ENCODE measurements around the gene CALML5. TPM values are rescaled to one million over a fixed set of nuclear protein-coding genes. Genes with fewer than 3 reads are reported as not detected.

Gene CALML5
- total and polyA plus RNA-seq, 4 donors: not detected

DNA sequence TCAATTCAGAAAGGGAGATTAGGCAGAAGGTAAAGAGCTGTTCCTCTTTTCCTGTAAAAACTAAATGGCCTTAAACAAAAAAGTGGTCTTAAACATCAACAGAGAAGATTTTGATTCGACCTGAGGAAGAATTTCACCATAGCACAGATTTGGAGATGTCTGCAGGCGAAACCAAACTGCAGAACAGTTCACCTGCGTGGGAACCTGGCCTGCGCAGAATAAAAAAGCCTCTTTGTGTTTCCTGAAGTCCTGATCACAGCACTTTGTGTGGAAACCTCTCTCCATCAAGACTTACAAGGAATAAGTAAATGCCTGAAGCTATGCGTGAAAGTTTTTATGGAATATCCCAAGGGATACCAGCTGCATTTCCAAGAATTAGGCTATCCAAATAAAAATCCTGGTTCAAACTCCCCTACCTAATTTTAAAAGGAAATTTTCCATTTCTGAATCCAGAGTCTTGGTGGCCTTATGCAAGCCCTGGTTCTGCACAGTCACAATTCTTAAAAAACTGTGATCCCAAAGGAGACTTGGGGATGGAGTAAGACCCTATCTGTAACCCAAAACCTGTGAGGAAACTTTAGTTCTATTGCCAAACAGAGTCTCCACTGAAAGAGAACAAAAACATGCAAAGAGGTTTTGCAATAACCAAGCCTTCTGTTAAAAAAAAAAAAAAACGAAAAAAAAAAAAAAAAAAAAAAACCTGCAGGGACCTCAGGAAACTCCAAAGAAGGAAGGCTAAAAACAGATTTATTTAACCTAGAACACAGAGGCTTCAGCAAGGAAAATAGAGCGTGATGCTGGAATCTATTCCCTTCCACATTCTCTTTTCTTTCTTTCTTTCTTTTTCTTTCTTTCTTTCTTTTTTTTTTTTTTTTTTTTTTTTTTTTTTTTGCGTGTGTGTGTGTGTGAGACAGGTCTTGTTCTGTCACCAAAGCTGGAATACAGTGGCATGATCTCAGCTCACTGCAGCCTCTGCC lies 35.8 kb upstream of the CALML5 start:
- Histone ChIP-seq H3K4me1 (ENCODE audit: control insufficient read depth in 1 of 2, insufficient read depth in 2 of 2, low read length in 2 of 2) (no peaks in the 10 kb centered on the region), H3K9me3 (ENCODE audit: control insufficient read depth, low read length) (no peaks in the 10 kb centered on the region), H3K4me3 (ENCODE audit: low read length in 2 of 2) (no peak overlapping the region), H3K36me3 (ENCODE audit: control insufficient read depth in 1 of 2, insufficient read depth in 2 of 2, low read length in 1 of 2) (no peaks in the 10 kb centered on the region), H3K27ac (ENCODE audit: low read depth in 1 of 2, low read length in 2 of 2) (peak overlapping the region; percentile 43 to 68), H3K27me3 (ENCODE audit: control insufficient read depth in 1 of 2, insufficient read depth in 2 of 2, low read length in 1 of 2) (no peaks in the 10 kb centered on the region)
- intact Hi-C loops (cut with DNase I): loop anchor here (5.0 kb wide), 2 partner anchors 68 to 73 kb away; no protein-coding TSS in a partner anchor
- DNase-seq: peak in 1 of 2 donors; percentile 15
- 12 to 16% methylated on average over 8 of the region's 8 CpGs for WGBS, 2 donors
- ATAC-seq (ENCODE audit: low FRiP score): peak; percentile 88

DNA sequence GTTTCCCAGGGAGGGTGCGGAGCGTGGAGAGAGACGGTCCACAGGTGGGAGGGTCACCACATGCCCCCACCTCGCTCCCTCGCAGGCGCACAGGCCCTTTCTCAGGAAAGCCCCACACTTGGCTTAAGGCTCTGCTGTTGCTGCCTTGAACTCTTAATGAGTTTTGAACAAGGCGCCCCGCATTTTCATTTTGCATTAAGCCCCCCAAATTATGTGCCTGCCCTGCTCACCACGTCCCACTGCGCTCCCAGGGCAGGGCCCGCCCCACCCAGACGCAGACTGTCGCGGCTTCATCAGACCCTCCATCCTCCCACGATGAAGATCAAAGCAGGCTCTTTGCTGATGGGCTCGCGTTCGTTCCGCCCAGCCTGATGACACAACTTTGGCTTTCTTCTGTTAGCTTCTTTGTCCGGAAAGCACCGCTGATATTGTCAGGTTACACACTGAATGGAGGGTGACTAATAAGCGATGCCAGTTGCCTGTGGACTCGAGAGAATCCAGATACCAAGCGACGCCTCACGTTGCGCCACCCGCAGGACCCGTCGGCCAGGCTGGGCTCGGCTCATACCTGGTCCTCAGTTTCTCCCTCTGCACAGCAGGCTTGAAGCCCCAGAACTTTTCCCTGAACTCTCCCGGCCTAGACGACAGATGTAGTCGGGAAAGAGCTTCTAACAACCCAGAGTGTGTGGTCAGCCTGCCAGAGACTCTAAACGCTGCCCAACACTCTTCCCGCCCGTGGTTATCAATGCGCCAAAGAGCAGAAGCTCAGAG lies 34.9 kb upstream of the CALML5 start:
- Histone ChIP-seq H3K27me3 (ENCODE audit: control insufficient read depth in 1 of 2, insufficient read depth in 2 of 2, low read length in 1 of 2) (no peaks in the 10 kb centered on the region), H3K9me3 (ENCODE audit: control insufficient read depth, low read length) (no peaks in the 10 kb centered on the region), H3K4me1 (ENCODE audit: control insufficient read depth in 1 of 2, insufficient read depth in 2 of 2, low read length in 2 of 2) (no peaks in the 10 kb centered on the region), H3K27ac (ENCODE audit: low read depth in 1 of 2, low read length in 2 of 2) (peak overlapping the region; percentile 66 to 68), H3K4me3 (ENCODE audit: low read length in 2 of 2) (no peak overlapping the region), H3K36me3 (ENCODE audit: control insufficient read depth in 1 of 2, insufficient read depth in 2 of 2, low read length in 1 of 2) (no peaks in the 10 kb centered on the region)
- DNase-seq (peak; percentile 52 to 79), ATAC-seq (ENCODE audit: low FRiP score) (peak; percentile 30)
- WGBS, 2 donors: 68 to 70% methylated on average over 38 of the region's 38 CpGs
- intact Hi-C loops (cut with DNase I): loop anchor here (5.0 kb wide), 2 partner anchors 67 to 72 kb away; no protein-coding TSS in a partner anchor

DNA sequence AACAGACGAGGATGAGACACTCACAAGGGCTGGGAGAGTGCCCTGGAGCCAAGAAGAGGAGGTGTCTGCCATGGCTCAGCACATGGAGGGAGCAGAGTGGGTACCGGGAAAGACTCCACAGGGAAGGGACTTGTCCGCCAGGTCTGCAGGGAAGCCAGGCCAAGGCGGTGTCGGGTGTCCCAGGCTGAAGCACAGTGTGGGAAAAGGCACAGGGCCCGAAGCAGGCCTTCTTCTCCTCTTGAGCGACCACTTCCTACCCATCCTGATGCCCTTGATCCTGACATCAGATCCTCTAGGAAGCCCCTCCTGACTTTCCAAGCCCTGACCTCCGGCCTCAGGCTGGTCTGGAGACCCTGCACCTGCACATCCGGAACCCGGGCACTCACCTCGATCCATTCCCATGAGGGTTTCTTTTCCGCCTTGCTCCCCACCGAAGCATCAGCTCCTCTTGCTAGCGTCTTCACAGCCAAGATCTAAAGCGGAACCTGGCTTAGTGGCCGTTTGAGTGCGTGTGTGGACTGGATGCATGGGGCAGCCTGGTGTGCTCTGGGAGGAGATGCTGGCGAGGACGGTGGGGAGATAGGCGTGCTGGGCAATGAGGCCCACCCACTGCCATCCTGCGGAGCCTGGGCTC lies 33.8 kb upstream of the CALML5 start:
- Histone ChIP-seq H3K27ac (ENCODE audit: low read depth in 1 of 2, low read length in 2 of 2) (no peak overlapping the region), H3K9me3 (ENCODE audit: control insufficient read depth, low read length) (no peaks in the 10 kb centered on the region), H3K4me1 (ENCODE audit: control insufficient read depth in 1 of 2, insufficient read depth in 2 of 2, low read length in 2 of 2) (no peaks in the 10 kb centered on the region), H3K36me3 (ENCODE audit: control insufficient read depth in 1 of 2, insufficient read depth in 2 of 2, low read length in 1 of 2) (no peaks in the 10 kb centered on the region), H3K4me3 (ENCODE audit: low read length in 2 of 2) (no peak overlapping the region), H3K27me3 (ENCODE audit: control insufficient read depth in 1 of 2, insufficient read depth in 2 of 2, low read length in 1 of 2) (no peaks in the 10 kb centered on the region)
- ATAC-seq (ENCODE audit: low FRiP score) (no peak), DNase-seq (peak; percentile 65 to 67)
- intact Hi-C loops (cut with DNase I): loop anchor here (5.0 kb wide), 2 partner anchors 66 to 71 kb away; no protein-coding TSS in a partner anchor
- WGBS, 2 donors: 74 to 75% methylated on average over 20 to 21 of the region's 21 CpGs

DNA sequence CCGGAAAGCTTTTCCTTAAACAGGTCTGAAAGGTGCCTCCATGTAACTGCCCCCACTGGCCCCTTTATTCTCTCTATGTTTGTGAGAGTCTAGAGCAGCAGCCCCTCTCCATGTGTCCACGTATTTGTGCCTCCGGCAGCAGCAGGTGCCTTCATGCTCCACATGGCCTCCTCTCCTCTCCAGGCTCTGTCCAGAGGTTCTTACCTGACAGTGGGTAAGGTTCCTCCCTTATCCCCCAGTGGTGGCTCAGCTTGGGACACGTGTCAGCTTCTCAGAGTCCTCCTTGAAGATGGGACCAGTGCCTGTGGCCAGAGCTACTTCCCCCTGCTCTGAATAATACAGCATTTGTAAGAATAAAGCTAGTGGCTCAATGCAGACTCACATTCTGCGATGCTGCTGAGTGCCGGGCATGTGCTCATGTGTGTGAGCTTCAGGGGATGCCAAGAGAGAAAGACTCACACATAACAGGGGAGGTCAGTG lies 33.3 kb upstream of the CALML5 start:
- Histone ChIP-seq H3K4me3 (ENCODE audit: low read length in 2 of 2) (no peak overlapping the region), H3K27ac (ENCODE audit: low read depth in 1 of 2, low read length in 2 of 2) (no peak overlapping the region), H3K4me1 (ENCODE audit: control insufficient read depth in 1 of 2, insufficient read depth in 2 of 2, low read length in 2 of 2) (no peaks in the 10 kb centered on the region), H3K36me3 (ENCODE audit: control insufficient read depth in 1 of 2, insufficient read depth in 2 of 2, low read length in 1 of 2) (no peaks in the 10 kb centered on the region), H3K9me3 (ENCODE audit: control insufficient read depth, low read length) (no peaks in the 10 kb centered on the region), H3K27me3 (ENCODE audit: control insufficient read depth in 1 of 2, insufficient read depth in 2 of 2, low read length in 1 of 2) (no peaks in the 10 kb centered on the region)
- whole genome bisulfite sequencing, 2 donors: 64 to 69% methylated on average over 6 of the region's 6 CpGs
- DNase-seq (peak in 1 of 2 donors; percentile 19), ATAC-seq (ENCODE audit: low FRiP score) (no peak)
- intact Hi-C loops (cut with DNase I): loop anchor here (5.0 kb wide), 2 partner anchors 65 to 70 kb away; no protein-coding TSS in a partner anchor

DNA sequence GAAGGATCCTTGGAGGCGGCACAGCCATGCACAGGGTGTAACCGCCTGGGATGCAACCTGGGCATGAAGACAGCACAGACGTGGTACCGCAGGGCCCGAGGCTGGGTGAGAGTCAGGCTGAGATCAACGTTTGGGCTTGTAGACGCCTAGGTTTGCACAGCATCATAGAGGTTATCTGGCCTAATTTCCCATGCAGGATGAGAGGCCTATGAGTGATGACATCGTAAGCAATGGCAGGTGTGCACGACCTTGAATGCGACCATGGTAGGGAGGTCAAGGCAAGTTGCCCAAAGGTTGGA lies 32.9 kb upstream of the CALML5 start:
- no peaks in the 10 kb centered on the region for H3K36me3 ChIP-seq (ENCODE audit: control insufficient read depth in 1 of 2, insufficient read depth in 2 of 2, low read length in 1 of 2)
- no peak overlapping the region for H3K27ac ChIP-seq (ENCODE audit: low read depth in 1 of 2, low read length in 2 of 2)
- intact Hi-C loops (cut with DNase I): loop anchor here (5.0 kb wide), 2 partner anchors 65 to 70 kb away; no protein-coding TSS in a partner anchor
- no peaks in the 10 kb centered on the region for H3K27me3 ChIP-seq (ENCODE audit: control insufficient read depth in 1 of 2, insufficient read depth in 2 of 2, low read length in 1 of 2)
- 92 to 94% methylated on average over 10 of the region's 10 CpGs for whole genome bisulfite sequencing, 2 donors
- ATAC-seq (ENCODE audit: low FRiP score): no peak
- H3K4me3 ChIP-seq (ENCODE audit: low read length in 2 of 2): no peak overlapping the region
- DNase-seq: peak; percentile 32 to 74
- H3K4me1 ChIP-seq (ENCODE audit: control insufficient read depth in 1 of 2, insufficient read depth in 2 of 2, low read length in 2 of 2): no peaks in the 10 kb centered on the region
- no peaks in the 10 kb centered on the region for H3K9me3 ChIP-seq (ENCODE audit: control insufficient read depth, low read length)

DNA sequence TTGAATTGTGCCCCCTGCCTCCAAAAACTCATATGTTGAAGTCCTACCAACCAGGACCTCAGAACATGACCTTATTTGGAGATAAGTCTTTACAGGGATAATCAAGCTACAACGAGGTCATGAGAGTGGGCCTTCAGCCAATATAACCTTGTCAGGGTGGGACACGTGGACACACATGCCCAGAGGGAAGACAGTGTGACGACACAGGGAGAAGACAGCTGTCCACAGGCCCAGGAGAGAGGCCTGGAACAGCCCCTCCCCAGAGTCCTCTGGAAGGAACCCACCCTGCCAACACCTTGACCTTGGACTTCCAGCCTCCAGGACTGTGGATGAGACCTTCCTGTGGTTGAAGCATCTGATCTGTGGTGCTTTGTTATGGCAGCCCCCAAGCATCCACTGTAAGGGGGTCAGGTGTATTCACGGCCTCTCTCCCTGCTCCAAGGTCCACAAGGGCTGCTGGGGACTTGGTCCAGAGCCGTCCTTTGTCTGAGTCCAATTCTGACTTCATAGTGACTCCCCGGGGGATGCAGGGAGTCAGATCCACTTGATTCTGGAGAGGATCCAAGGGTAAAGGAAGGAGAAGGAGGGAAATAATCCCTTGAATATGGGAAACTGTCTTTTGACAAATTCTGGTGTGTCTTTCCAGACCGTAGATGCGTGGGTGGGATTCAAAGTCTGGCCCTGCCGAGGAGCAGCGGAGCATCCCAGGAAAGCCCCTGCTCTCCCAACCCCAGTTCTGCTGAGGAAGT lies 32.4 kb upstream of the CALML5 start:
- WGBS, 2 donors: 43 to 50% methylated on average over 10 of the region's 10 CpGs
- Histone ChIP-seq H3K4me1 (ENCODE audit: control insufficient read depth in 1 of 2, insufficient read depth in 2 of 2, low read length in 2 of 2) (no peaks in the 10 kb centered on the region), H3K27ac (ENCODE audit: low read depth in 1 of 2, low read length in 2 of 2) (no peak overlapping the region), H3K36me3 (ENCODE audit: control insufficient read depth in 1 of 2, insufficient read depth in 2 of 2, low read length in 1 of 2) (no peaks in the 10 kb centered on the region), H3K4me3 (ENCODE audit: low read length in 2 of 2) (no peak overlapping the region), H3K9me3 (ENCODE audit: control insufficient read depth, low read length) (no peaks in the 10 kb centered on the region), H3K27me3 (ENCODE audit: control insufficient read depth in 1 of 2, insufficient read depth in 2 of 2, low read length in 1 of 2) (no peaks in the 10 kb centered on the region)
- intact Hi-C loops (cut with DNase I): loop anchor here (5.0 kb wide), 2 partner anchors 64 to 69 kb away; no protein-coding TSS in a partner anchor
- DNase-seq (peak; percentile 18 to 26), ATAC-seq (ENCODE audit: low FRiP score) (no peak)

DNA sequence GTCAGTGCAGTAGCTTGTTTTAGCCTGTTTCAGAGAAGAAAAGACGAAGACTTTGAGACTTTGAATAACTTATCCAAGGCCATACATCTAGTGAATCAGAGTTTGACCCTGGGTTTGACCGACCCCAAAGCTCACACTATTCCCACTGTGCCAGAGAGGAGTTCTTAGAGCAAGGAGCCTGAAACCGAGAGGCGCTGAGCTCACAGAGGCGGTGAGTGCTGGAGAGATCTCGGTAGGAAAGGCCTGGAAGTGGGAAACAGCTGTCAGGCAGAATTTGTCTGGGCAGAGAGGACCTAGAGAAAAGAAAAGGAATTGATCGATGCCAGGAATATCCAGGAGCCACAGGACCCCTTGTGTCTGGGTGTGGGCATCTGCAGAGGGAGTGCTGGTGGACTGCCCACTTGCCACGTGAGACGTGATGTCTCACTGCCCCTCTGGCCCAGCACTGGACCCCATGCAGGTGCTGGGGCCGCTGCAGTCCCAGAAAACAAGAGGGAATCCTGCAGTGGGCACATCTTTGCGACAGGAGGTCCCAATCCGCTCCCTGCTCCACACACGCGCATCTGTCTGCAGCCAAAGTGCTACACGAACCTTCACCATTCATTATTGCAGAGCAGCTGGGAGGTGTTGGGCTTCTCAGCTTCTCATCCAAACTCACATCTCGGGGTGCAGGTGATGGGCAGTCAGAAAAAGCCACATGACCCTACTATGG lies 31.6 kb upstream of the CALML5 start:
- DNase-seq: peak; percentile 29 to 47

More for the DNA sequence above, 31.6 kb upstream of the CALML5 start:
- ATAC-seq (ENCODE audit: low FRiP score): no peak
- H3K4me1 ChIP-seq (ENCODE audit: control insufficient read depth in 1 of 2, insufficient read depth in 2 of 2, low read length in 2 of 2): no peaks in the 10 kb centered on the region
- intact Hi-C loops (cut with DNase I): loop anchor here (5.0 kb wide), 2 partner anchors 64 to 69 kb away; no protein-coding TSS in a partner anchor
- H3K27ac ChIP-seq (ENCODE audit: low read depth in 1 of 2, low read length in 2 of 2): peak overlapping the region; percentile 50 to 71
- no peaks in the 10 kb centered on the region for H3K36me3 ChIP-seq (ENCODE audit: control insufficient read depth in 1 of 2, insufficient read depth in 2 of 2, low read length in 1 of 2)
- WGBS, 2 donors: 96 to 99% methylated on average over 16 of the region's 16 CpGs
- no peaks in the 10 kb centered on the region for H3K27me3 ChIP-seq (ENCODE audit: control insufficient read depth in 1 of 2, insufficient read depth in 2 of 2, low read length in 1 of 2)
- no peak overlapping the region for H3K4me3 ChIP-seq (ENCODE audit: low read length in 2 of 2)
- H3K9me3 ChIP-seq (ENCODE audit: control insufficient read depth, low read length): no peaks in the 10 kb centered on the region
